NCI-H748 (cell line): ENCODE measurements around the gene AKR1E2.
A peak's percentile ranks its signal among the peaks of the same experiment; 100 is the strongest.

Experiments used
- DNase-seq: peaks from one replicate; lab custom pipeline; 2025; ENCODE audit not compliant: unreplicated experiment; lab: John Stamatoyannopoulos, UW

The AKR1E2 gene

DNA sequence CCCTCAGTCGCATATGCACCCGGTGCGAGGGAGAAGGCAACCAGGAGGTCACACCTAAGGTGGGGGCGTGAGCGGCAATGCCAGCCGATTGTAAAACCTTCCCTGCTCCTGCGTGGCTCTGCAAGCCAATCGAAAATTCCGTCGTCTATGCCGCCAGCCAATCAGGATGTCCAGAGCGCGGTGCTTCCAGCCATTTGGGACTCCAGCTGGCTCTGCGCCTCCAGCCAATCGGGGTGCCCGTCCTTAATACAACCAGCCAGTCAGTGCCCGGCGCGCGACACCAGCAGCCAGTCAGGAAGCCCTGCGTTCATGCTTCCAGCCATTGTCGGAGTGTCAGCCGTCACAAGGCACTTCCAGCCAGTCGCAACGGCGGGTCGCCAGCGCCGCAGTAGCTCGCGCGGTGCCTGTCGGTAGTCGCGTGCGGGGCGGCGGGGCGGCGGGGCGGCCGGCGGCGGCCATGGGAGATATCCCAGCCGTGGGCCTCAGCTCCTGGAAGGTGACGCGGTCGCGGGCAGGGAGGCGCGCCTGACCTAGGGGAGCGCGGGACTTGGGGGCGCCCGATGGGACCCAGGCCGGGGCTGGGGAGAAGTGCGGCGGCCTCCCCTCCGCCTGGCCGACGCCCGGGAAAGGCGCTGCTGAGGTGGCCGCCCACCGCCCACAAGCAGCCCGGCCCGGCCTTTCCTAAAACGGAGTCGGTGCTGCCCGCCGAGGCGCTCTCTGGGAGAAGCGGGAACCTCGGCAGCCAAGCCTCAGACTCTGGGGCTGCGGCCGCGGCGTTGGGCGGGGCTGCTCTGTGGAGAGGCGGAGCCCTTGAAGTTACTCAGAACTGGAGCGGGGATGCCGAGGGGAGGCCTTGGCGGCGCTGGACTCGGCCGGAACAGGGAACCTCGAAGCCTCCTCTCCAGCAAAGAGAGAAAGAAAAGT is at the start of gene AKR1E2:
AKR1E2 (plus strand) TSS at position 340 of the 924 bp plus-strand sequence; CDS start at position 458, 118 bp downstream.
- peak; percentile 78 for DNase-seq

DNA sequence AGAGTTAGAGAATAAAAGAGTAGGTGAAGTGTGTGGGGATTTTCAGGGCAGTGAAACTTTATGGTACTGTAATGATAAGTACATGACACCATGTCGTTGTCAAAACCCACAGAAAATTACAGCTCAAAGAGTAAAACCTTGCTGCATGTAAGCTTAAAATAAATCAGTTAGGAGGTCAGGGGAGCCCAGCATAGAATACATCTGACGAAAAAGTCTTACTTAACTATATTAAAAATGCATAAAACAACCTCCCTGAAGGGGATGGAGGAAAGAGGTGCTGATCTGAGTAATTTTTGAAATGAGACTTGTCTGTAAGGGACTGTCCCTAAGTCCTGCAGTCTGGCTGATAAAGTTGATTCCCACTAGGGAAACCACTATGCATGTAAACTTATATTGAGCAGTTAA is 49.8 kb upstream of the AKR1E2 start:
- no peak for DNase-seq

DNA sequence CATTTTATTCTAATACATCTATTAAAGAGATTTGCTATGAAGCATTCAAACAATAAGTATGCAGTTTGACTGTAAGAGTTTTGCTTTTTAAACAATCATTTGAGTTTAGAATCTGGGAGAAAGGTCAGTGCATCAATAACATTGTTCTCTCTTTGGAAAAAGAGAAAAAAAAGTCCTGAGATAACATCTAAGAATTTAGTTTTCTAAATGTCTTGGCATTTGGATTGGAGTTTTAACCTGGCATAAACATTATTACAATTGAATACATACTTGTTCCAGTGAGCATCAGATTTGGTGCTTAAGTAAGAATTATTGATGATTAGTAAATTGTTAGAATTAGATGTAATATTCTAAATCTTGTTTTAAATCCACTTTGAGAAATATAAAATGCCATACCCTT is 47.2 kb upstream of the AKR1E2 start:
- DNase-seq, result no peak

DNA sequence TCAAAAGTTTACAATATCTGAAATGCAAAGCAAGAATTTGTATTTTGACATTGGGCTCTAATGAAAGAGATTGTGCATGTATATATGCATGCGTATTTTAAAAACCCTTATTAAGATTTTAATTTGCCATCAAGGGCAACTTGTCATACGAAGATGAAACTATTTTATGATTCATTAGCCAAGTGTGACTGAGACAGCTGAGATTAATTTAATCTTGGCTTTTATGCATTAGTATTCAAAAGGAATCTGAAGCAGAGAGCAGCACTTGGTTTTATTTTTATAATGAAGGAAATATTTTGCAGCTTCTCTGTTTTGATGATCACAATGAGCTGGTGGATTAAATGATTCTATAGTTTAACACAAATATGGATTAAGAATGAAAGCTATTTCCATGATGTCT is 45.9 kb upstream of the AKR1E2 start:
- no peak for DNase-seq

DNA sequence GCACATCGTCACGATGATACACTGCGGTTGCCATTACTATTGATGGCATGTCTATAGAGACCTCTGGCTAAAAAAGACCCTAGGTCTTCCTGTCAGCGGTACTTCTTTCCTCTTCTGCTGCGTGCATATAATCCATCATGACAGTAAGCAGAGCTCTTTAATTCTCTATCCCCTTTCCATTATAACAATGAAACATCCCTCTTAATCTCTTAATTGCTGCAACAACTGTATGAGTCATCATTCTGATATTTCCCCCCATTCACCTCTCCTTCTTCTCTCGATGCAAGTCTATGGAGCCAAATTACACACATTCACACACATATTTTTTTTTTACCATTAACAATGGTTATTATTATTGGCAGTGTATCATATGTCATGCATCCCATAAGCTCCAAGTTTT is 45.2 kb upstream of the AKR1E2 start:
- DNase-seq, result peak; percentile 21

DNA sequence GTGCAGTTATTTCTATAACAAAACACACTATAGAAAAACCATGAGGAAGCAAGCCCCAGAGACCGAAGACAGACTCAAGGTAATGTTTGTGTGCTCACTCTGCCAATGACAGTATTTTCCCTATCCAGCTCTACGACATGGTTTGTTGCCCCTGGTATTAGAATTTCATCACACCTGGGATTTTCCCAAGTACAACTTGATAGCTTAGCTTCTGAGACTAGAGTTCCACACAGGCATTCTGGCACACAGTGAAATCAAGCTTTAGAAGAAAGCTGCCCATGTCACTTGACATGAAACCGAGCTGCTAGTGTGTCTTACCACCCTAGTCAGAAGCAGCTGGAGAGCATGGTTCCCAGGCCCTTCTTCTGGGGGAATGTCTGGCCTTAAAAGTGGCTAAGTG is 44.1 kb upstream of the AKR1E2 start:
- DNase-seq, result no peak

DNA sequence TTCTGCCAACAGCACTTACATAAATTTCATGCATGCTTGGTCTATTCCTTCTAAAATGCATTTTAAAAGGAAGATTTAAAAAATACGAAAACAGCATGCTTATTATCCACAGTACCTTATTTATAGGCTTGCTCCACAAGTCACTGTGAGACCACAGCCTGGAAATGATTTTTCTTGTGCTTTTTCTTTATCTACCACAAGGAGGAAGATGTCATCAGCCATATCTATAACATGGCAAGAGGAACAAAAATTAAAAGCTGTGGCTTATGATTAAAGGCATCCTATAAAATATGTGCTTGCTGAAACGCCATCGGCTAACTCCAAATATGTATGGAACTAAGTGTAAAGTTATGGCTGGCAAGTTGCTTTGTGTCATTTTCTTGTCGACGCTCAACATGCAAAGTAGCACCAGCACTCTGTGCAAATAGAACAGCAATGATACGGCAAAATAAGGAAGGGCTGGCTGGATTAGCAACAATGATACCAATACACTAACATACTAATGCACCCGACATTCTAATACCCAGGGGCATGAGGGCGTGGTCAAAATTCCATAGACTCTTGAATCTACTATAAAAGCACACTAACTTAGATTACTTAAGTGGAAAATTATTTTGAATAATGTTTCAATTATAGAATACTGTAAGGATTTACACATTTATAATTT is 41.2 kb upstream of the AKR1E2 start:
- DNase-seq, result no peak

DNA sequence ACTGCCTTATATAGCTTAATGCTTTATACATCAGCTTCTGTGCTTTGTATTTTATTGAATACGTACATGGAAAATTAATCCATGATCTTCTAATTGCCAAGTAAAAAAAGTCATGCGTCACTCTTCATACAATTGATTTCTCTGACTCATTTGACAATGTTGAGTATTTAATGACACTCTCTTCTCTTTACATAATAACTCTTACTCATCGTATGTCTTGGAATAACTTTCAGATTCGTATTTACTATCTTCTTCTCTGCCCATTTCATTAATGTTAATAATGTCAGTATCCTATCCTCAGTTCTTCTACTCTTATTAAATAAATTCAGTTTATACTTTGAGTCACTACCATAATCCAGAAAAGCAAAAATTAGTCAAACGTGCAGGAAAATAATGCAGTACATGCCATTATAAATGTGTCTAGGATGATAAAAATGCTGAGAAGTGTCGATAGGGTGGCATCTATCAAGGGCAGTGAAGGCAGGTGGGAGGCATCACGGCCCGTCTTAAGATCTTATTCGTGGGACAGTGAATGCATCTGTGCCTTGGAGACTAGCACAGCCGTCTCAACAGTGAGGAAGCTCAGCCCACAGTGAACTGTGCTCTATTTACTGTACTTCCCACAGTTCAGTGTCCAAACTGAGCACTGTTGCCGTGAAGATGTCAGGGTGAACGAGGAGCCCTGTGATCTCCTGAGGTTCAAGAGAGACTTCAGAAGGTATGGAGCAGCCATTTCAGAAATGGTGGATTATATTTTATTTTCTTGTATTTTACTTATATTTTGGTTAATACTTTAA is 39.8 kb upstream of the AKR1E2 start:
- DNase-seq, result no peak

DNA sequence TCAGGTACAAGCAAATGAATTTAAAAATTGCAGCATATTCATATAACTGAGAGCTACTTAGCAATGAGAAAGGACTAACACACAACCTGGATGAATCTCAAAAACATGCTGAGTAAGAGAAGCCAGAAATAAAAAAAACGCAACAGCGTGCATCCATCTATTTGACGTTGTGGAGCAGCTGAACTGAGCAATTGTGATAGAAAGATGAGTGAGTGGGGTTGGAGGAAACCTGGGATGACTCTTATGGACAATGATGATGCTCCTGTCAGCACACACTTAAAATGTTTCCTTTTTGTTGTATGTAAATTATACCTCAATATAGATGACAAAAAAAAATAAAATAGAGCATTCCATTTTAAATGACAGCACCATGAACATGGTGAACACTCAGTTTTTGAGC is 36.0 kb upstream of the AKR1E2 start:
- DNase-seq, result no peak

DNA sequence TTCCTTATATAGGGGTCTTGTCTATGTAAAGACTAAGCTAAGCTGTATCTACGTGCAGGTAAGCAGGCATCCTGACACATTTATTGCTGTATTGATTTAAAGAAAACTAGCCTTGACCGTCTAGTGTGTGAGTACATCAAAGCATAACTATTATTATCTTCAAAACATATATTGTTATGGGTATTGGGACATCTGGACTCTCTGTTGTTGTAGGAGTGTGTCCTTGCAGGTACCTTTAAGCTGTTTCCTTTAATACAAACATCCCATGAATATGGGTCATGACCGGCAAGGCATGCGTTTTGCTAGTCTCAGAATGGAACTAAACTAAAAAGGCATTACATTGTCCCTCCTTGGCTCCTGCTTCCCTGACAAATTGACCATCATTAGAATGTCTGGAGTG is 35.1 kb upstream of the AKR1E2 start:
- DNase-seq, result no peak

DNA sequence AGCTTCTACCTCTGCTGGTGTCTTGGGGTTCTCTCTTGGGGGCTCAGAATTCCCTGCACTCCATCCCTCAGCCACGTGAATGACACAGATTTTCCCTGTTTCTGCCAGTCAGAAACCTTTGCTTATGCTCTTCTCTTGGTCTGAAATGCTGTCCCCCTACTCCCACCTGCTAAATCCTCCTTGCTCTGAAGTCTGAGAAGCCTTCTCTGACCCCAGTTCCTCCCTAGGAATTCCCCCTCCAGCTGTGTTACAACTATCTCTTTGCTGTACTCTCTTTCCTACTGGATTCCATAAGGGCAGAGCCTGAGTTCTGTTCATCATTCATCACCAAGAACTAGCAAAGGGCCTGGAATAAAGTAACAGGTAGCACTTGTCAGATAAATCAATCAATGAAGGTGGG is 33.6 kb upstream of the AKR1E2 start:
- DNase-seq, result no peak

DNA sequence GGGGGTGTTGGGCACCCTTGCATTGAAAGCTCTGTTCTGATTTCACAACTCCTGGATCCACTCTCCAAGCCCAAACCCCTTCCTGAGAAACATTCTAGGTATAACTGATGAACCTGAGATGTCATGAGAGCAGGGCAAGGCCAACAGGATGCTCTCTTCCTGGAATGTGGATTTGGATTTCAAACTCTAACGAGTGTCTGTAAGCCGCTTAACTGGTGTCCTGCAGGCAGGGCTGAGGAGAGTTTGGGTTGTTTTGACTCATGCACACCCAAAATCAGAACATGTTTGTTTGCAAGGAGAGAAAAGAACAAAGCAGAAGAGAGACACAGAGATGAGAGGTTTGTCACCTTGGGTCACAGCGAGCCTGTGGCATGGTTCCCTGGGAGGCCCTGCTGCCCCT is 24.6 kb upstream of the AKR1E2 start:
- DNase-seq, result no peak

DNA sequence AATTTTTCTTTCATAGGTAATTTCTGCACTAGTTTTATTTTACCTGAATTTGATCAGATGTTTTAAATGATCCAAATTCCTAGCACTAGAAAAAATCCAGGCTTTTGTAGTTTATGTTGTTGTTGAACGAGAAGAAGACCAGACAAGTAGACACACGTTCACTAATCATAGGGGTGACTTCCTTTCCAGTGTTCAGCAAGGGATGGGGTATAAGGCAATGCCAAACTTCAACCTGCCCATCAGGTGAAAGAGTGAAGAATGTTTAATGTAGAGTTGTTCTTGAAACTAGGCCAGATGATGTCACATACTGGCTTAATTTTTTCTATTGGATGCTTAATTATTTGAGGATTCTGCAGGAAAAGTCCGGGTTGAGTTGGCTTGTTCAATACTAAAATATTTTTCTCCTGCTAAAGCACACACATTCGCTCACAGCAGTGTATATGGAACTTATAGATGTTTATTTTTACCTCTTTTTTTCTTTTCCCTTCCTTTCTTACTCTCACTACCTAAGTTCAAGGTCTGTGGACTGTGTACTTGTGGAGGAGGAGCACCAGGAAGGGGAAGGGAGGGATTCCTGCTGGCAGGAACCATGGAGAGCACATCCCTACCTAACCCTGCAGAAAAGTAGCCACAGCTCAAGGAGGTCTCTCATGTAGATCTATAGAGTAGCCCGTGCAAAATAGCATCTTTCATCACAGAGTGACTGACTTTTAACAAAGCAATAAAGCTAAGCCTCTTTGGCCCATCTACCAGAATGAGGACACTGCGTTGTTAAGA is 23.1 kb upstream of the AKR1E2 start:
- DNase-seq, result no peak

DNA sequence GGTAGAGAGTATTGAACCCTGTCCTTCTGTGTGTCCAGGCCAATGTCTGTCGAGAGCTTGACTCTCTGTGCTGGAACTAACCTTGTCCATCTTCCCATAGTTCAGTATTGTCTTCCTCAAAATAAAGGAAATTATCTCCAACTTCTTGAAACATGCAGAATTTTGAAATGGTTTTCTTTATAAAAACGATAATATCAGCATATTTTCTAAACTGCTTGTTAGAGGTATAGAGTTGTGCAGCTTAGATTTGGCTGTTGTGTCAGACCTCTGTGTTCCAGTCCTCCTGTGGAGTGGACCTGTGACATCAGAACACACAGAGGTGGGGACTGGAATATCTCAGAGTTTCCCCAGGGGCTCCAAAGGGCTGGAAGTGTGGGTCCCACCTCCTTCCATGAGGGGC is 22.2 kb upstream of the AKR1E2 start:
- DNase-seq, result no peak

DNA sequence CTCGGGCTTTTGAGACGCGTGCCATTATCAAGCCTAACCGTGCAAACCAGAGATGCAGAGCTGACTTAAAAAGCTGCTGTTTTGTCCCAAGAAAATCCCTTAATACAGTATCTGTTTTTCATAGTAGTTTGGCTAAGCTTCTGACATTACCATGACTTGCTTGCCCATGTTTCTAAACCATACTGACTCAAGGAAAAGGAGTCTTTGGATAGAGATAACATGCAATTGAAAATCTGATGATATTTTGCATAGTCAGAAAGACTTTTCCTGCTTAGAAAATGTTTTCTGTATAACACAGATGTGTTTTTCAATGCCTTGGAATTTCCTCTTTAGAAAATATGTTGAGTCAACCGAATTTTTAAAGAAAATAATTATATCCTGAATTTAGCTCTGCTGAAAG is 21.5 kb upstream of the AKR1E2 start:
- DNase-seq, result no peak

DNA sequence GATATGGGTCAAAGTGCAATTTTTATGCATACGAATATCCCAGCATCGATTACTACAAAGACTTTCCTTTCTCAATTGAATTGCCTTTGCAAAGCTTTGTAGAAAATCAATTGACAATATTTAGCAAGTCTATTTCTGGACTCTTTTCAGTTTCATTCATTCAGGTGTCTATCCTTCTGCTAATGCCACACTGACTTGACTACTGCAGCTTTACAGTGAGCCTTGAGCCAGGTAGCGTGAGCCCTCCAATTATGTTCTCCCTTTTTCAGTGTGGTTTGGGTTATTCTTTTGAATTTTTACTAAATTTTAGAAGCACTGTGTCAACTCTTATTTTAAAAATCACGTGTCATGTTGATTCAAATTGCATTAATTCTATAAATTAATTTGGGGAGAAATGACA is 19.5 kb upstream of the AKR1E2 start:
- DNase-seq, result no peak

DNA sequence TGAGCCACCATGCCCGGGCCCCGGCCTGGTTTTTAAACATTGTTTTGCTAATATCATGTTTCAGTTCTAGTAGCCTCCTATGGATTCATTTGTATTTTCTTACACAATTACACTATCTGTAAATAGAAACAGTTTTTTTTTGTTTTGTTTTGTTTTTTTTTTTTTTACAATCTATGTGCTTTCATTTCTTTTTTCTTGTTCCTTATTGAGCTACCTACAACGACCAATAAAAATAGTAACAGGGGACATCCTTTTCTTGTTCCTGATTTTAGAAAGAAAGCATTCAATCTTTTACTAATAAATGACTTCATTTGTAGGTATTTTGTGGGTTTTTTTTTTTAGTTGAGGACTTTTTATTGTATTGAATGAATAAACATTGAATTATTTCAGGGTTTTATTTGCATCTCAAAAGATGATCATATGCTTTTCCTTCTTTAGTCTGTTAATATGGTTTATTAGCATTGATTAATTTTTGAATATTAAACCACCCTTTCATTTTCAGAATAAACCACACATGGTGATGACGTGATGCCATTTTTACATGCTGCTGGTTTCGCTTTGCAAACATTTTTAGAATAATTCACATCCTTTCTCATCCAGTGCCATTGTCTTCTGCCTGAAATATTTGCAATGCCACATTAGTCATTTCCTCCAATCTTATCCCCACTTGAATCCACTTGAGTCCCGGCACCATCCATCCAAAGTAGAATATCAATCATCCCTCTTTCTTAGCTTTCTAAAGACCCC is 18.1 kb upstream of the AKR1E2 start:
- DNase-seq, result no peak

DNA sequence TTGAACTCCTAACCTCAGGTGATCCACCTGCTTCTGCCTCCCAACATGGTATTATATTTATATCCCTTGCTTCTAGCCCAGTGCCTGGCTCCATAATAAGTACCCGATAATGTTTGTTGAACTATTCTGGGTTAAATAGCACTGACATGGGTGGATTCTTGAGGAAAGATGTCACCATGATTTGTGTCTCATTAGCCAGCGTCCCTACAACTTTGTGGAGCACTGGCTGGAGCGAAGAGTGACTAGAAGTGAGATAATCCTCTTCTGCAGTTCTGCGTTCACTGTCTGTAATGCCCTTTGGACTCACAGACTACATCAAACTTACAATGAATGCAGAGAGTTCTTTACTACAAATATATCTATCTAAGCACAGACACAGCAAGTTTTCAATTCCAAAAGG is 16.9 kb upstream of the AKR1E2 start:
- no peak for DNase-seq

DNA sequence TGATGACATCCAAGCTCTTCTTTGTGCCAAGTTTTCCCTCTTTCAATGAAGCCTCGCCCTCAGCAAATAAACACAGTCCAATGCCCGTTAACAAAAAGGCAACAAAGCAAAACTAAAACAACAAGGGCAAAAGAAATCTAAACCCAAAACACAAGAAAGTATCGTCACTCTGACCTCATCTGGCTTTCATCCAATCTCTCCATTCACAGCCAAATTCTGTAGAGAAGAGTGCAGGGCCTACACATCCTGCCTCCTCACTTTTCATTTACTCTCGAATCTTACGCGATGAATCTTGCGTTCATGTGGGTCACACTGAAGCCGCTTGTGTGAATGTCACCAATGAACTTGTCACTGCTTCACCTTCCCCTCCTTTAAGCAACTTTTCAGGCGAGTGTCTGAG is 15.9 kb upstream of the AKR1E2 start:
- no peak for DNase-seq

DNA sequence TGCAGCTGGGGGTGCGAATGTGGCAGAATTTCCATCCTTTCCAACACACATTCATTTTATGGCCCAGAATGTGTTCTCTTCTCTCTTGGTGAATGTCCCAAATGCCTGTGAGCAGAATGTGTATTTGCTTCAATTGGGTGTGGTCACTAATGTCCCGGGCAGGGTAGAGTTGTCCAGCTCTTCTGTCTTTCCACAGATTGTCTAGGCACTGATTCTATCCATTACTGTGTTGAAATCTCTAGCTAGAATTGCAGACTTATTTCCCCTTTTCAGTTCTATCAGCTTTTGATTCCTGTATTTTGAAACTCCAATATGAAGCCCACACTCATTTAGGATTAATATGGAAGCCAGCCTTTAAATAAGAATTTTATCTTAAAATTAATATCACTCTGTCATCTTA is 14.0 kb upstream of the AKR1E2 start:
- no peak for DNase-seq
